Panc1 (cell line): ENCODE data around the gene UBE2R2. TPM values are rescaled to one million over a fixed set of nuclear protein-coding genes. Genes with fewer than 3 reads are reported as not detected.

Experiments
- ATAC-seq: fragments of 200-7000 bp; cut with Tn5 transposase; 2 replicates; pipeline ENCODE4 v1.9.1; 2020; ENCODE audit warnings: mild to moderate bottlenecking, moderate library complexity
- BruUV-seq: library from RNA; stranded (reverse); fragments of 400-500 nt; replicated peaks from 2 replicates; lab custom pipeline; 2021; lab: Mats Ljungman, UMichigan
- CTCF ChIA-PET: fragments of 300-600 bp; sonication (Branson Sonifier 250); formaldehyde crosslinking; loops from one replicate; lab custom pipeline; 2022; ENCODE audit warnings: antibody characterized with exemption; lab: Charles Lee
- POLR2A ChIA-PET: fragments of 300-600 bp; sonication (Branson Sonifier 250); formaldehyde crosslinking; loops from one replicate; lab custom pipeline; 2022; ENCODE audit warnings: antibody characterized with exemption; lab: Charles Lee
- DNase-seq: peaks from one replicate; pipeline ENCODE4 v3.0.0-alpha.2; 2010; ENCODE audit warnings: low read depth, low spot score
- H3K27ac ChIP-seq: 2 replicates; pipeline ENCODE4 v1.5.1; 2011; ENCODE audit warnings: mild to moderate bottlenecking, low read length, inconsistent platforms
- H3K27me3 ChIP-seq: fragments of 200-500 bp; sonication (Bioruptor generic); 2 replicates; pipeline ENCODE4 v1.6.0; 2014; ENCODE audit warnings: low read length, inconsistent platforms; ENCODE audit not compliant: control insufficient read depth, insufficient read depth
- H3K36me3 ChIP-seq: fragments of 200-500 bp; sonication (Bioruptor generic); 2 replicates; pipeline ENCODE4 v1.5.1; 2014; ENCODE audit warnings: inconsistent platforms, mild to moderate bottlenecking, low read length, moderate library complexity; ENCODE audit not compliant: control insufficient read depth, insufficient read depth
- H3K4me1 ChIP-seq: 2 replicates; pipeline ENCODE4 v1.5.1; 2011; ENCODE audit warnings: inconsistent platforms, mild to moderate bottlenecking, low read length, moderate library complexity; ENCODE audit not compliant: control insufficient read depth, insufficient read depth
- H3K4me3 ChIP-seq, 2 experiments: 2 replicates each; pipeline ENCODE4 v1.5.1; 2011 to 2012; ENCODE audit warnings: low read depth in 2 of 2, low read length in 2 of 2, mild to moderate bottlenecking in 2 of 2, inconsistent platforms in 1 of 2, moderate library complexity in 1 of 2
- H3K9me3 ChIP-seq: fragments of 200-500 bp; sonication (Bioruptor generic); 2 replicates; pipeline ENCODE4 v1.5.1; 2014; ENCODE audit warnings: low read depth, mild to moderate bottlenecking, inconsistent platforms, low read length, moderate library complexity; ENCODE audit not compliant: control insufficient read depth, insufficient read depth
- CTCF ChIP-seq: fragments of 450-650 bp; IDR thresholded peaks from 2 replicates; pipeline ENCODE4 v1.5.1; 2017; ENCODE audit warnings: mild to moderate bottlenecking
- POLR2AphosphoS5 ChIP-seq: IDR thresholded peaks from 2 replicates; pipeline ENCODE4 v1.6.1; 2012; ENCODE audit warnings: mild to moderate bottlenecking, low read depth, low read length, moderate library complexity
- REST ChIP-seq, 2 experiments: IDR thresholded peaks; 2 replicates each; pipeline ENCODE4 v1.6.1; 2011 to 2012; ENCODE audit warnings: low read depth in 2 of 2, control low read depth in 1 of 2, low read length in 1 of 2, mild to moderate bottlenecking in 1 of 2, moderate library complexity in 1 of 2; ENCODE audit not compliant: insufficient read depth in 1 of 2
- SIN3A ChIP-seq: IDR thresholded peaks from 2 replicates; pipeline ENCODE4 v1.6.1; 2012; ENCODE audit warnings: low read depth, mild to moderate bottlenecking, low read length, moderate library complexity, borderline replicate concordance; ENCODE audit not compliant: insufficient read depth
- TCF7L2 ChIP-seq: IDR thresholded peaks from 2 replicates; pipeline ENCODE4 v1.6.1; 2011; ENCODE audit warnings: mild to moderate bottlenecking, low read depth, low read length, inconsistent platforms
- in situ Hi-C: cut with HindIII; loops from 2 replicates; pipeline ENCODE4 v1.10.0; 2016; ENCODE audit warnings: low sequenced_read_pairs, low pct_unique_long_range_greater_than_20kb
- intact Hi-C: fragments of 100-400 bp; cut with micrococcal nuclease; formaldehyde crosslinking; loops from one replicate; pipeline ENCODE4 v1.10.0; 2022; ENCODE audit not compliant: unreplicated experiment
- total RNA-seq: library from RNA; stranded (reverse); gene quantifications from one replicate; pipeline ENCODE4 v1.2.1, GENCODE V29; 2021; ENCODE audit not compliant: unreplicated experiment

The UBE2R2 gene
- total RNA-seq, 1 experiment from 2014 or later, result 67.2 TPM

- in situ Hi-C loops, result no loop called here
- POLR2A ChIA-PET, result interaction anchor here (0.6 kb wide), 1 partner anchor 11 kb away, joined by 10 read pairs; no protein-coding TSS in a partner anchor
- H3K4me3 ChIP-seq, result no peak overlapping the region
- no peaks in the 10 kb centered on the region for H3K9me3 ChIP-seq
- TF ChIP-seq POLR2AphosphoS5 (no peak), SIN3A (no peak), REST (IDR thresholded peaks at IDR 0.05; ENCODE audit: insufficient read depth in 1 of 2, low read depth in 2 of 2, low read length in 1 of 2) (no peak), TCF7L2 (no peak), CTCF (no peak)
- intact Hi-C loops, result no loop called here
- no TSS peak for BruUV-seq
- peaks cover 22% of the 10 kb centered on the region for H3K4me1 ChIP-seq
- no peaks in the 10 kb centered on the region for H3K27me3 ChIP-seq
- CTCF ChIA-PET, result interaction anchor here (0.6 to 1.7 kb wide), 2 partner anchors 66 to 71 kb away, joined by 3 to 13 read pairs; no protein-coding TSS in a partner anchor
- no peak overlapping the region for H3K27ac ChIP-seq
- no peaks in the 10 kb centered on the region for H3K36me3 ChIP-seq
- no peak; the same call in 1 of the 2 replicates for ATAC-seq
- no peak for DNase-seq
Measured at GRCh38 chr9:33884856-33885701, 68.1 kb downstream of the UBE2R2 start.

GRCh38 chr9:33885948-33886347 is 69.0 kb downstream of the UBE2R2 start:
- no peak for TF ChIP-seq SIN3A
- TF ChIP-seq REST (IDR thresholded peaks at IDR 0.05; ENCODE audit: insufficient read depth in 1 of 2, low read depth in 2 of 2, low read length in 1 of 2), result no peak
- TF ChIP-seq TCF7L2, result no peak
- TF ChIP-seq CTCF, result no peak
- no peak for TF ChIP-seq POLR2AphosphoS5
- no TSS peak for BruUV-seq
- no peak overlapping the region for H3K4me3 ChIP-seq
- H3K27ac ChIP-seq, result no peak overlapping the region
- H3K36me3 ChIP-seq, result no peaks in the 10 kb centered on the region
- in situ Hi-C loops (no loop called here), intact Hi-C loops (no loop called here)
- peaks cover 22% of the 10 kb centered on the region for H3K4me1 ChIP-seq
- no peak for ATAC-seq
- ChIA-PET POLR2A (interaction anchor here (0.6 kb wide), 2 partner anchors 10 kb away, joined by 8 to 10 read pairs; no protein-coding TSS in a partner anchor), CTCF (interaction anchor here (0.6 kb wide), 1 partner anchor 124 kb away, joined by 6 read pairs; no protein-coding TSS in a partner anchor)
- no peaks in the 10 kb centered on the region for H3K27me3 ChIP-seq
- DNase-seq, result no peak
- no peaks in the 10 kb centered on the region for H3K9me3 ChIP-seq
